Lower leg skin (tissue), 4 donors: ENCODE results near the gene SLC48A1. TPM values are rescaled to one million over a fixed set of nuclear protein-coding genes. Genes with fewer than 3 reads are reported as not detected.
"Not testable (repeated sequence)": the region's sequence is repeated elsewhere in the genome, so short reads cannot be mapped to it uniquely, and the experiment has no call there.

Experiments used
- DNase-seq, 2 donors: peaks; one replicate each; pipeline ENCODE4 v3.0.0-alpha.2; 2019; ENCODE audit warnings: low spot score in 2 of 2
- H3K4me3 ChIP-seq: fragments of 200-600 bp; sonication (generic); 2 replicates; pipeline ENCODE4 v1.5.1; 2017; ENCODE audit warnings: mild to moderate bottlenecking, low read depth; ENCODE audit not compliant: poor library complexity, severe bottlenecking
- POLR2A ChIP-seq, 2 donors: fragments of 450-650 bp; IDR thresholded peaks; one replicate each; pipeline ENCODE4 v1.6.1; 2016 to 2017; ENCODE audit warnings: antibody characterized with exemption in 2 of 2, mild to moderate bottlenecking in 1 of 2, moderate library complexity in 1 of 2
- WGBS, 2 donors: methylation state at CpG; one replicate each; pipeline ENCODE4 v1.1.5; 2018; 5-methylcytosine and 5-hydroxymethylcytosine counted together
- intact Hi-C: fragments of 100-400 bp; cut with DNase I; formaldehyde crosslinking; loops from one replicate; pipeline ENCODE4 v1.15.0; 2023; ENCODE audit warnings: low total_unique reads
- total RNA-seq, 4 donors: library from RNA; depleted of rRNA; stranded (reverse); fragments of >200 nt; gene quantifications; one replicate each; pipeline ENCODE4 v1.1.0, GENCODE V29; 2016
- TF ChIP-seq, protein P1 (sequence below), 3 donors: fragments of 450-650 bp; IDR thresholded peaks; one replicate each; pipeline ENCODE4 v1.5.1; 2016; ENCODE audit warnings: antibody characterized with exemption in 3 of 3, mild to moderate bottlenecking in 3 of 3, moderate library complexity in 2 of 3

The SLC48A1 gene
- total RNA-seq, 4 donors from 2014 or later, result 28.2 to 51.7 (median 48.6) TPM

DNA sequence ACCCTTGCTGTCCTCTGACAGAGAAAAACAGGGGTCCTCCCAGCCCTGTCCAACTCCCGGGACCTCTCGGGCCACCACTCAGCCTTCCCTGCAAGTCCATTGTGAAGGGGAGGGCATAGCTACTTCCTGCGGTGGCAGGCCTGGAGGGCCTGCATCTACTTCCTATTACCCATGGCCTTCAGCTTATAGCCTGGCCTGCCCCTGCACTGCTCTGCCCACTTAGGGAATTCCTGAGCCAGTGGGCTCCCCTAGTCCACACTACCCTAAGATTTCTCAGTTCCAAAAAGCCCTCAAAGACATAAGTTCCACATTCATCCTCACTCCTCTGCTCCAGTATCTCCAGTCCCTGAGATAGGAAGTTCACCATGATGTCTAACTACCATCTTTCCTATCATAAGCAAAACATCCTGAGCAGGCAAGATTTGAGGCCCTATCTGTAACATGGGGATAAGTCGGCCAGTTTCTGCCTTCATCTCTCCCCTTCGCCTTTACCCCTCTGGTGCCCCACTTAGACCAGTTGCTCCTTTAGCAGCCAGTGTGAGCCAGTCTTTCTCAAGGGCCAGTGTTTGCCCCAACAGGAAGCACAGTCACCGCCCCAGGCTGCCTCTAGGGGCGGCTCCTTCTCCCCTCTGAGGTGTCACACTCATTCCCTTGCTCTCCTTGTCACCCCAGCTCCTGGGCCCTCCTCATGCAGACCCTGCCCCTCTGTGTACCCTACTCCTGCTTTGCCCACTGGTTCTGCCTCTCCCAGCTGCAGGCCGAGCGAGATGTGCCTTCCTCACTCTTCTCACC is 35.7 kb downstream of the SLC48A1 start:
- H3K4me3 ChIP-seq, result no peak overlapping the region
- no peak for TF ChIP-seq POLR2A (IDR thresholded peaks at IDR 0.05)
- TF ChIP-seq, protein P1, sequence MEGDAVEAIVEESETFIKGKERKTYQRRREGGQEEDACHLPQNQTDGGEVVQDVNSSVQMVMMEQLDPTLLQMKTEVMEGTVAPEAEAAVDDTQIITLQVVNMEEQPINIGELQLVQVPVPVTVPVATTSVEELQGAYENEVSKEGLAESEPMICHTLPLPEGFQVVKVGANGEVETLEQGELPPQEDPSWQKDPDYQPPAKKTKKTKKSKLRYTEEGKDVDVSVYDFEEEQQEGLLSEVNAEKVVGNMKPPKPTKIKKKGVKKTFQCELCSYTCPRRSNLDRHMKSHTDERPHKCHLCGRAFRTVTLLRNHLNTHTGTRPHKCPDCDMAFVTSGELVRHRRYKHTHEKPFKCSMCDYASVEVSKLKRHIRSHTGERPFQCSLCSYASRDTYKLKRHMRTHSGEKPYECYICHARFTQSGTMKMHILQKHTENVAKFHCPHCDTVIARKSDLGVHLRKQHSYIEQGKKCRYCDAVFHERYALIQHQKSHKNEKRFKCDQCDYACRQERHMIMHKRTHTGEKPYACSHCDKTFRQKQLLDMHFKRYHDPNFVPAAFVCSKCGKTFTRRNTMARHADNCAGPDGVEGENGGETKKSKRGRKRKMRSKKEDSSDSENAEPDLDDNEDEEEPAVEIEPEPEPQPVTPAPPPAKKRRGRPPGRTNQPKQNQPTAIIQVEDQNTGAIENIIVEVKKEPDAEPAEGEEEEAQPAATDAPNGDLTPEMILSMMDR (IDR thresholded peaks at IDR 0.05), result no peak
- intact Hi-C loops, result no loop called here
- no peak for DNase-seq
- WGBS, 2 donors, result 67 to 68% methylated on average over 9 of the region's 9 CpGs

DNA sequence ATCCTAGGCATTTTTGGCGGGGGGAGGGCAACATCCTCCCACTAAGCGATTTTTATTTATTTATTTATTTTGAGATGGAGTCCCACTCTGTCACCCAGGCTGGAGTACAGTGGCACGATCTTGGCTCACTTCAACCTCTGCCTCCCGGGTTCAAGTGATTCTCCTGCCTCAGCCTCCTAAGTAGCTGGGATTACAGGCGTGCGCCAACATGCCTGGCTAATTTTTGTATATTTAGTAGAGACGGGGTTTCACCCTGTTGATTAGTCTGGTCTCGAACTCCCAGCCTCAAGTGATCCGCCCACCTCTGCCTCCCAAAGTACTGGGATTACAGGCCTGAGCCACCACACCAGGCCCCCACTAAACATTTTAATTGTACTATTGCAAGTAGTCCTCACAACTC is 36.5 kb downstream of the SLC48A1 start:
- H3K4me3 ChIP-seq, DNase-seq, intact Hi-C loops: not testable (repeated sequence)
- 74 to 75% methylated on average over 9 of the region's 9 CpGs for WGBS, 2 donors

DNA sequence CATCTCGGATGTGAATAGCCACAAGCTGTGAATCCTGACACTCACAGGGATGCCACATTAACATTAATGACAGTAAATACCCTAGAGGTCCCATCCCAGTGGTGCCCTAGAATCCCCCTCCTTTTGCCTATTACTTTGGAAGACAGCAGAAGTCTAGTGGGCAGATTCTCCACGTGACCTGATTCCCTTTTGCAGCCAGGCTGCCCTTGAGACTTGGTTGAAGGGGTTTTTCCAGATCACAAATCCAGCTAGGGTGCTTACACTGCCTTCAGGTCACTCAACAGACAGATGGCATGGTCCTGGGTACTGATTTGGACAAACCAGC is 38.0 kb downstream of the SLC48A1 start:
- TF ChIP-seq, protein P1 (IDR thresholded peaks at IDR 0.05), result no peak
- no peak for TF ChIP-seq POLR2A (IDR thresholded peaks at IDR 0.05)
- intact Hi-C loops, result no loop called here
- no peak for DNase-seq
- WGBS, 2 donors, result 55 to 56% methylated on average over 2 of the region's 2 CpGs
- no peak overlapping the region for H3K4me3 ChIP-seq

DNA sequence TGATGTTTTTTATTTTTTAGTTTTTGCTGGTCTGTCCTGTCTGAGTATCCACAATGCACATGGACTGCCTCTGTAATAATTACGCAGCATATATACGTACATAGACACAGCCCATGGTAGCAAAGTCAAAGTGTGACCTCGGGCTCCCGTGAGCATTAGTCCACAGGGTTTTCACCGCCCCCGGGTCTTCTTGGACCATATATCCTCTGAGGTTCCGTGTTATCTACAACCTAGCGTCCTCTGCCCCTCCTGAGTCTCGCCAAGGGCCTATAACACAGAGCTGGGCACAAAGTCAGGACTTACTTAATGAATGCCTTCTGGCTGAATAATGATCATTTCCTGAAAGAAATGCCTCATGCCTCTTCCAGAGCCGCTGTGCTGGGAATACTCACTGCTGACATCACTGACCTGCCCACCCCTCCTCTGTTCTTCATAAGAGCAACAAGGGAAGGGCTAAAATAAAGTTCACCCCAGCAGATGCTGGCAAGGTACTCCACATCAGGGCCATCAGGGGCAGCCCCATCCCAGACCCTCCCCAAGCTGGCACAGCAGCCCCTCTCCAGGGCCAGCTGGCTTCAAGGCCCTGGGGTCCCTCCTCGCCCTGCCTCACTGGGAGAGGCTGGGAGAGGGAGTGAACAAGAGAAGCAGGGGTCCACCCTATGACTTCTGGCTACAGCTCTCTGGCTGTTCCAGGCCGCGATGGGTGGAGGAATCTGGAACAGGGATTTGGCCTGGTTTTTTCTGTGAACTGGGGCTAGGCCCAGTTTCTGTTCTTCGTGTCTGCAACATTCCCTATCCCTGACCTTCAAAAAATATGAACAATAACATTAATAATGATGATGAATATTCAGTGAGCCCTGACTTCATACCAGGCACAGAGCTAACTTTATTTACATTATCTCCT is 38.8 kb downstream of the SLC48A1 start:
- WGBS, 2 donors, result 13 to 16% methylated on average over 14 of the region's 14 CpGs
- intact Hi-C loops, result no loop called here
- H3K4me3 ChIP-seq, result no peak overlapping the region
- TF ChIP-seq, protein P1 (IDR thresholded peaks at IDR 0.05), result no peak
- no peak for TF ChIP-seq POLR2A (IDR thresholded peaks at IDR 0.05)
- DNase-seq, result peak; percentile 78 to 94

DNA sequence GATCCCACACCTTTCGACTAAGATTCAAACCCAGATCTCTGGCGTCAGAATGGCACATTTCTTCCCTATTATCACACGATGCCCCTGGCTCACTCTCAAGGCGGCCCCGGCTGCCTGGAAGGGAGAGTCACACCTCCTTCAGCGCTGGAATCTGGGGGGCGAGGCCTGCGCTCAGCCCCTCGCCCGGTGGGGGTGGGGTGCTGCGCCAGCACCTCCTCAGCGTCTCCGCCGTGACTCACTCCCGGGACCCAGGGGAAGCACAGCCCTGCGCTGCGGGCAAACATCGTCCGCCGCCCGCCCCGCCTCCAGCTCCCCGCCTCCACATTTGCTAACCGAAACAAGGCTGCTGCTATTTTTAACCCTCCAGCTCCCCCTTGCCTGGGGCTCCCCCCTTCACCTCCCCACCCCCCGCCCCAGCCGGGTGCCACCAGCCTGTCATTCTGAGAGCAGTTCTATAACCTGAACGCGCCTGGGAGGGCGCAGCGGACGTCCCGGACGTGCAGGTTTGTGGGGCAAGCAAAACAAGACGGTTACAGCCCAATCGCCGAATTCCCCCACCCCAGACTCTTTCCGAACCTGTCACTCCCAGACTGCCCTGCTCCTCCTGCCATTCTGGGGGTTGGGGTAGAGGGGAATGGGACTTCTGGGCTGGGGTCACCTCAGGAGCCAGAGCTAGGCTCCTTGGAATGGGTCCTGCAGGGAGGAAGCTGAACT is 39.9 kb downstream of the SLC48A1 start:
- 0 to 2% methylated on average over 22 to 32 of the region's 37 CpGs for WGBS, 2 donors
- H3K4me3 ChIP-seq, result peak overlapping the region; percentile 6
- TF ChIP-seq, protein P1 (IDR thresholded peaks at IDR 0.05), result no peak
- no peak for TF ChIP-seq POLR2A (IDR thresholded peaks at IDR 0.05)
- intact Hi-C loops, result no loop called here
- peak; percentile 88 to 97 for DNase-seq
